Measurements from ENCODE around the gene PLEK2. TPM values are rescaled to one million over a fixed set of nuclear protein-coding genes. Genes with fewer than 3 reads are reported as not detected.
"Not testable (repeated sequence)": the region's sequence is repeated elsewhere in the genome, so short reads cannot be mapped to it uniquely, and the experiment has no call there.

The PLEK2 gene, protein sequence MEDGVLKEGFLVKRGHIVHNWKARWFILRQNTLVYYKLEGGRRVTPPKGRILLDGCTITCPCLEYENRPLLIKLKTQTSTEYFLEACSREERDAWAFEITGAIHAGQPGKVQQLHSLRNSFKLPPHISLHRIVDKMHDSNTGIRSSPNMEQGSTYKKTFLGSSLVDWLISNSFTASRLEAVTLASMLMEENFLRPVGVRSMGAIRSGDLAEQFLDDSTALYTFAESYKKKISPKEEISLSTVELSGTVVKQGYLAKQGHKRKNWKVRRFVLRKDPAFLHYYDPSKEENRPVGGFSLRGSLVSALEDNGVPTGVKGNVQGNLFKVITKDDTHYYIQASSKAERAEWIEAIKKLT
- 2.2 and 4.5 TPM in 2 replicates for total RNA-seq

DNA sequence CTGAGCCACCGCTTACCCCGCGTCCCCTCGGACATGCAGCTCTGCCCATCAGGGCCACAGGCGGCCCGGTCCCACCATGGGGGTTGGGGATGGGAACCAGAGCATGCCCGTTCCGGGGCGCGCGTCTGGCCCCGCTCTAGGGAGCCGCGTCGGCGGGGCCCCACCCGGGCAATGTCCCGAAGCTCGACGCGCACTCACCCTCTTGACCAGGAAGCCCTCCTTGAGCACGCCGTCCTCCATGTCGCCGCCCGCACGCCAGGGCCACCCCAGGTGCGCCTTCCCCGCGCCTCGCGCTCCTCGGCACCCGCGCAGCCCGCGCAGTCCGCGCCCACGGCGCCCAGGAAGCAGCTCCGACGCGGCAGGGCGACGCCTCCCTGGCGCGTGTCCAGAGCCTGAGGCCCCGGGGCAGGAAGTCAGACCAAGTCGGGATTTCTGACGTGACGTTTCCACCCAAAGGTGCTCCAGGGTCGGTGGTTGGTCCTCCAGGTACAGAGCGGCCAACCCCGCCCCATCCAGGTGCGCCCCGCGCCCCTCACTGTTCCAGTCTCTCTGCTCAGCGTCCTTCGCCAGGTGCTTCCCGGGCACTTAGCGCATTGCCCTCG lies at the start of gene PLEK2:
Gene PLEK2 (minus strand): TSS at position 346 of the 602 bp plus-strand sequence. CDS start 106 bp downstream, at position 240.
- peak; percentile 50 for DNase-seq (ENCODE audit: low read depth)
- TF ChIP-seq, protein P1, sequence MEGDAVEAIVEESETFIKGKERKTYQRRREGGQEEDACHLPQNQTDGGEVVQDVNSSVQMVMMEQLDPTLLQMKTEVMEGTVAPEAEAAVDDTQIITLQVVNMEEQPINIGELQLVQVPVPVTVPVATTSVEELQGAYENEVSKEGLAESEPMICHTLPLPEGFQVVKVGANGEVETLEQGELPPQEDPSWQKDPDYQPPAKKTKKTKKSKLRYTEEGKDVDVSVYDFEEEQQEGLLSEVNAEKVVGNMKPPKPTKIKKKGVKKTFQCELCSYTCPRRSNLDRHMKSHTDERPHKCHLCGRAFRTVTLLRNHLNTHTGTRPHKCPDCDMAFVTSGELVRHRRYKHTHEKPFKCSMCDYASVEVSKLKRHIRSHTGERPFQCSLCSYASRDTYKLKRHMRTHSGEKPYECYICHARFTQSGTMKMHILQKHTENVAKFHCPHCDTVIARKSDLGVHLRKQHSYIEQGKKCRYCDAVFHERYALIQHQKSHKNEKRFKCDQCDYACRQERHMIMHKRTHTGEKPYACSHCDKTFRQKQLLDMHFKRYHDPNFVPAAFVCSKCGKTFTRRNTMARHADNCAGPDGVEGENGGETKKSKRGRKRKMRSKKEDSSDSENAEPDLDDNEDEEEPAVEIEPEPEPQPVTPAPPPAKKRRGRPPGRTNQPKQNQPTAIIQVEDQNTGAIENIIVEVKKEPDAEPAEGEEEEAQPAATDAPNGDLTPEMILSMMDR (IDR thresholded peaks at IDR 0.05; ENCODE audit: insufficient read depth, low read depth, low read length), result no peak
- peak within 1 kb of the TSS; percentile 58 for H3K4me3 ChIP-seq (ENCODE audit: low read depth, low read length)

DNA sequence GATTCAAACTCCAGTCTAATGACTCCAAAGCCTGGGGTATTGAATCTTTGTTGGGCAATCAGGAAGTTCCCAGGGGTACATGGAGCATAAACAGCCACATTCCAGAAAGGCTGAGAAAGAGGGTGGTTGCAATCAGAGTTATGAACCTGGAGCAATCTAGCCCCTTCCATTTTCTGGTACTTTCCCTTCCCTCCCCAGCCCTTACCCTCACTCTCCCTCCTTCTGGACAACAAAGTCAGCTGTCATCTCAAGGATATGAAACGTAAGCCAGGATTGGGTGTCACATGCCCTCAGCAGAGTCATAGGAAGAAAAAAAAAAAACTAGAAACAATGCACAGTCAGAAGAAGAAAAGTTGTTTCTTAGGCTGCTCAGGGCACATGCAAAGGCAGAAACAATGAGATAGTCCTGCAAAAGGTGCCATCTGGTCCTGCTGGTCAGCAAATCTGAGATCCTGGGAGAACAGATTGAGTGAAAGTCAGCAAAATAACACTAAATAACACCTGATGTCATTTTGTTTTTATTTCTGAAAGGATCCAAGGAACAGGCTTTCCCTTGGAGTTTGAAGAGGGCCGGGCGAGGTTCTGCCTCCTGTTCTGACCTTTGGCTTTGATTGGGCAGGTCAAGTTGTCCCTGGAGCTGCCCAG lies 49.5 kb upstream of the PLEK2 start:
- no peak overlapping the region for H3K4me3 ChIP-seq (ENCODE audit: low read depth, low read length)
- TF ChIP-seq, protein P1 (IDR thresholded peaks at IDR 0.05; ENCODE audit: insufficient read depth, low read depth, low read length), result no peak
- DNase-seq (ENCODE audit: low read depth), result peak; percentile 40

- TF ChIP-seq, protein P1 (IDR thresholded peaks at IDR 0.05; ENCODE audit: insufficient read depth, low read depth, low read length), result no peak
- no peak for DNase-seq (ENCODE audit: low read depth)
- H3K4me3 ChIP-seq (ENCODE audit: low read depth, low read length), result no peak overlapping the region
Measured at GRCh38 chr14:67459336-67459735, 47.4 kb upstream of the PLEK2 start.

DNA sequence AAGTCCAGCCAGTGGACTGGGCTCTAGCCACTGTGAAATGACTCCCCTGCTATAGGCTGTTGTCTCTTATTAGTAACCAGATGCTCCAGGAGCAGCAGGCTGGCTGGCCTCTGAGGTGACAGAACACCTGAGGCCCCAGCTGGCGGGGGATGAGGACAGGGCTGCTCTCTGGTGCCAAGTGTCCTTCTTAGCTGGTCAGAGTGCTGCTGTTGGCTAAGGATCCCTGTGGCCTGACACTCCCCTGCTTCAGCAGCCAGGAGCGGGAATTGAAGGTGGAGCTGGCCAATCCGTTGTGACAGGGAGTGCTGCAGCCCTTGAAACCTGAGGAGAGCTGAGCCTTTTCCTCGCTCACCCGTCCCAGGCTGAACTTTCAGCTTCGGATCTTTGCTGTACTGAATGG lies 45.8 kb upstream of the PLEK2 start:
- no peak overlapping the region for H3K4me3 ChIP-seq (ENCODE audit: low read depth, low read length)
- DNase-seq (ENCODE audit: low read depth), result no peak
- TF ChIP-seq, protein P1 (IDR thresholded peaks at IDR 0.05; ENCODE audit: insufficient read depth, low read depth, low read length), result no peak

DNA sequence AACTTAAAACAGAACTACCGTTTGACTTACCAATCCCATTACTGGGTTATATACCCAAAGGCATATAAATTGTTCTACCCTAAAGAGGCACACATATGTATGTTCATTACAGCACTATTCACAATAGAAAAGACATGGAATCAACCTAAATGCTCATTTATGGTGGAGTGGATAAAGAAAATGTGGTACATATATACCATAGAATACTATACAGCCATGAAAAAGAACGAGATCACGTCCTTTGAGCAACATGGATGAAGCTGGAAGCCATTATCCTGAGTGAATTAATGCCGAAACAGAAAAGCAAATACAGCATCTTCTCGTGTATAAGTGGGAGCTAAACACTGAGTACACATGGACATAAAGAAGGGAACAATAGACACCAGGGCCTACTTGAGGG lies 44.8 kb upstream of the PLEK2 start:
- H3K4me3 ChIP-seq (ENCODE audit: low read depth, low read length), result no peak overlapping the region
- no peak for DNase-seq (ENCODE audit: low read depth)
- TF ChIP-seq, protein P1 (IDR thresholded peaks at IDR 0.05; ENCODE audit: insufficient read depth, low read depth, low read length), result no peak

DNA sequence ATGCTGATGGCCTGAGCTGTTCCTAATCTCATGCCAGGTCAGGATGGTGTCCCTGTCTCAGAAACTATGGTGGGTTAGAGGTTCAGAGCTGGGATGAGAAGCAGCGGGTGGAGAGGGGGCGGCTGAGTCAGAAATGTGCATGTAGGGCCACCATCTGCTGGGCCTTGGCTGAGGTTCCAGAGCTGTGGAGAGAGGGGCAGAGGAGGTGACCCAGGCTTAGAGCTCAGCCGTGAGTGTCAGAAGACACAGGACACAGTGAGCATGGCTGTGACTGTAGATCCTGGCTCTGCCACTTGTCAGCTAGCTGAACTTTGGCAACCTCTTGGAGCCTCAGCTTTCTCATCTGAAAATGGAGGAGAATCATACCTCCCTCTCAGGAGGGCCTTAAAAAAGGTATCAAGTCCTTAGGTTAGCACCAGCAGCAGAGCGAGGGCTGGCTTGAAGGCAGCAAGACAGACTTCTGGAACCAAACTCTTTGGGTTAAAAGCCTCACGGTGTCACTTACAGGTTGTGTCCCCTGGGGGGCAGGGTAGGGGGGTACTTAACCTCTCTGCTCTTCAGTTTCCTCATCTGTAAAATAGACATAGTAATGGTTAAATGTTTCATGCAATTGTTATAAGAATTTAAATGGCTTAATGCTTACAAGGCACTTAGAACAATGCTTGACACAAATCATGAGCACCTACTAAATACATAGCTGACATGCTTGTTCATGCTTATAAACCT lies 41.8 kb upstream of the PLEK2 start:
- no peak for DNase-seq (ENCODE audit: low read depth)
- H3K4me3 ChIP-seq (ENCODE audit: low read depth, low read length), result no peak overlapping the region
- TF ChIP-seq, protein P1 (IDR thresholded peaks at IDR 0.05; ENCODE audit: insufficient read depth, low read depth, low read length), result no peak

GRCh38 chr14:67451667-67452066 lies 39.7 kb upstream of the PLEK2 start:
- not testable (repeated sequence) for DNase-seq (ENCODE audit: low read depth); H3K4me3 ChIP-seq (ENCODE audit: low read depth, low read length)

Measured in fibroblast of villous mesenchyme (primary cell).